ENCODE results near the gene TMEM171. TPM values are rescaled to one million over a fixed set of nuclear protein-coding genes. Genes with fewer than 3 reads are reported as not detected.

The TMEM171 gene
- total and polyA plus RNA-seq, 2 of the 8 experiments (the other 6 are each of a cell fraction or from before 2014, with no cell fraction given), result 1.0 to 2.2 TPM

DNA sequence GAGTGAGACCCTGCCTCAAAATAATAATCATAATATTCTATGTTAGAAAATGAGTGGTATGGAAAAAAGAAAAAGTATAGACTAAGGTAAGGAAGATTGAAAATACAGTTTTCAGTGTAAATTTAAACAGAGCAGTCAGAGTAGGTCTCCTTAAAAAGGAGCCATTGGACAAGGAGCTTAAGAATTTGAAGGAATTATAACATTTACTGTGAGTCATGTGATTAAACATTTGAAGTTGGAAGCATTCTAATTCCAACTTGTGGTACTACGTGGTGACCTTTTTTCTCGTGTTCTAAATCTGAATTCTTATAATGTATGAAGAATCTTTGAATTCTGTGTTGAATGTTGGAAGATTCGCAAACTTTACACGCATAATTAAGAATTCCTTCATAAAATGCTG, 39.3 kb upstream of the TMEM171 start:
- H3K79me2 ChIP-seq (ENCODE audit: control insufficient read depth in 1 of 2, insufficient read depth in 2 of 2, low read length in 2 of 2), result no peaks in the 10 kb centered on the region
- no peak overlapping the region for H3K23ac ChIP-seq (ENCODE audit: insufficient read length)
- H3K27ac ChIP-seq (ENCODE audit: low read depth, low read length), result no peak overlapping the region
- H3K27me3 ChIP-seq (replicated peaks in 1 of 4; ENCODE audit: control insufficient read depth in 3 of 4, extremely low read depth in 1 of 4, insufficient read depth in 3 of 4, low read length in 3 of 4), result no peaks in the 10 kb centered on the region
- H3K14ac ChIP-seq (ENCODE audit: insufficient read length), result no peak overlapping the region
- H3K9me3 ChIP-seq (ENCODE audit: insufficient read depth in 2 of 2, low read depth in 1 of 2, low read length in 1 of 2), result no peaks in the 10 kb centered on the region
- WGBS, 2 experiments (ENCODE audit: extremely low coverage in 1 of 2, insufficient coverage in 1 of 2, insufficient read length in 1 of 2, insufficient replicate concordance in 2 of 2, low coverage in 1 of 2, low lambda C conversion rate in 2 of 2, missing lambda C conversion rate in 1 of 2), result 81% methylated on average over 4 of the region's 4 CpGs; no CpG with 5 or more reads in 1 of the 2 experiments
- no peaks in the 10 kb centered on the region for H3K4me1 ChIP-seq (replicated peaks in 1 of 4; ENCODE audit: control insufficient read depth in 3 of 4, insufficient read depth in 4 of 4, low read length in 3 of 4)
- ChIA-PET CTCF (ENCODE audit: partially characterized antibody) (no interaction called here), POLR2A (ENCODE audit: partially characterized antibody) (interaction anchor here (0.6 kb wide), 1 partner anchor 10 kb away, joined by 3 read pairs; no protein-coding TSS in a partner anchor)
- peaks cover 1 to 2% of the 10 kb centered on the region in 2 experiments for H4K20me1 ChIP-seq (replicated peaks in 1 of 2; ENCODE audit: control insufficient read depth in 1 of 2, insufficient read depth in 2 of 2, low read length in 2 of 2)
- no peaks in the 10 kb centered on the region for H3K79me1 ChIP-seq (ENCODE audit: low read depth, low read length)
- no peaks in the 10 kb centered on the region for H3K36me3 ChIP-seq (ENCODE audit: control insufficient read depth in 2 of 4, insufficient read depth in 4 of 4, low read length in 3 of 4)
- no peak overlapping the region for H4K8ac ChIP-seq (ENCODE audit: extremely low read depth, insufficient read depth, low read length)
- H4K91ac ChIP-seq (replicated peaks; ENCODE audit: insufficient read length, low read length), result no peak overlapping the region
- H3K4me3 ChIP-seq (ENCODE audit: extremely low read depth in 1 of 4, insufficient read depth in 2 of 4, low read depth in 3 of 4, low read length in 4 of 4), result no peak overlapping the region
- no peak overlapping the region for H3K56ac ChIP-seq (replicated peaks; ENCODE audit: insufficient read length, low read depth, low read length)
- DNase-seq (ENCODE audit: low read depth in 1 of 2, low spot score in 2 of 2) (no peak), FAIRE-seq (no peak)
- H2BK12ac ChIP-seq (ENCODE audit: low read depth, low read length), result no peak overlapping the region
- H3K18ac ChIP-seq (ENCODE audit: extremely low read depth, low read length), result no peak overlapping the region
- H2BK120ac ChIP-seq (replicated peaks; ENCODE audit: low read depth, low read length), result no peak overlapping the region
- H2BK15ac ChIP-seq (ENCODE audit: low read length), result no peak overlapping the region
- H3K4ac ChIP-seq (replicated peaks; ENCODE audit: insufficient read length, low read depth, low read length), result no peak overlapping the region
- no peak overlapping the region for H2AK5ac ChIP-seq (ENCODE audit: low read depth, low read length)
- no peak overlapping the region for H2BK20ac ChIP-seq (ENCODE audit: low read length)
- H3K23me2 ChIP-seq (ENCODE audit: low read depth, low read length), result no peaks in the 10 kb centered on the region
- no peak overlapping the region for H4K5ac ChIP-seq (ENCODE audit: insufficient read length, low read depth, low read length)
- no peak overlapping the region for H2AFZ ChIP-seq (ENCODE audit: low read length)
- no peak overlapping the region for H2BK5ac ChIP-seq (ENCODE audit: low read depth, low read length)
- H3K4me2 ChIP-seq (ENCODE audit: insufficient read depth in 1 of 2, low read depth in 2 of 2, low read length in 2 of 2), result no peak overlapping the region
- H3K9ac ChIP-seq (replicated peaks in 1 of 4; ENCODE audit: extremely low read depth in 1 of 4, low read depth in 3 of 4, low read length in 3 of 4), result no peak overlapping the region
- TF ChIP-seq TCF12 (IDR thresholded peaks at IDR 0.05; ENCODE audit: low read depth, low read length) (no peak), CEBPB (IDR thresholded peaks at IDR 0.05; ENCODE audit: low read depth, low read length) (no peak), SP4 (IDR thresholded peaks at IDR 0.05; ENCODE audit: low read length) (no peak), NRF1 (IDR thresholded peaks at IDR 0.05; ENCODE audit: low read depth, low read length) (no peak), CHD1 (IDR thresholded peaks at IDR 0.05; ENCODE audit: low read depth, low read length) (no peak), RBBP5 (IDR thresholded peaks at IDR 0.05; ENCODE audit: borderline replicate concordance, low read depth, low read length) (no peak), NANOG (IDR thresholded peaks at IDR 0.05; ENCODE audit: insufficient read depth, low read depth, low read length, poor library complexity, severe bottlenecking) (no peak), MAFK (IDR thresholded peaks at IDR 0.05; ENCODE audit: low read depth, low read length) (no peak), FOSL1 (IDR thresholded peaks at IDR 0.05; ENCODE audit: insufficient read depth, low read depth, low read length) (no peak), KDM4A (IDR thresholded peaks at IDR 0.05; ENCODE audit: low read depth, low read length, severe bottlenecking) (no peak)
- TF ChIP-seq, protein P1, sequence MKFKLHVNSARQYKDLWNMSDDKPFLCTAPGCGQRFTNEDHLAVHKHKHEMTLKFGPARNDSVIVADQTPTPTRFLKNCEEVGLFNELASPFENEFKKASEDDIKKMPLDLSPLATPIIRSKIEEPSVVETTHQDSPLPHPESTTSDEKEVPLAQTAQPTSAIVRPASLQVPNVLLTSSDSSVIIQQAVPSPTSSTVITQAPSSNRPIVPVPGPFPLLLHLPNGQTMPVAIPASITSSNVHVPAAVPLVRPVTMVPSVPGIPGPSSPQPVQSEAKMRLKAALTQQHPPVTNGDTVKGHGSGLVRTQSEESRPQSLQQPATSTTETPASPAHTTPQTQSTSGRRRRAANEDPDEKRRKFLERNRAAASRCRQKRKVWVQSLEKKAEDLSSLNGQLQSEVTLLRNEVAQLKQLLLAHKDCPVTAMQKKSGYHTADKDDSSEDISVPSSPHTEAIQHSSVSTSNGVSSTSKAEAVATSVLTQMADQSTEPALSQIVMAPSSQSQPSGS (IDR thresholded peaks at IDR 0.05; ENCODE audit: low read length), result no peak
- TF ChIP-seq, protein P2, sequence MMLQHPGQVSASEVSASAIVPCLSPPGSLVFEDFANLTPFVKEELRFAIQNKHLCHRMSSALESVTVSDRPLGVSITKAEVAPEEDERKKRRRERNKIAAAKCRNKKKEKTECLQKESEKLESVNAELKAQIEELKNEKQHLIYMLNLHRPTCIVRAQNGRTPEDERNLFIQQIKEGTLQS (IDR thresholded peaks at IDR 0.05; ENCODE audit: insufficient read depth, low read depth, low read length), result no peak
